ENCODE measurements around the gene PDE11A. TPM values are rescaled to one million over a fixed set of nuclear protein-coding genes. Genes with fewer than 3 reads are reported as not detected.

Gene PDE11A
- total and polyA plus RNA-seq, 12 donors, result 0.26 to 2.9 (median 0.58) TPM

DNA sequence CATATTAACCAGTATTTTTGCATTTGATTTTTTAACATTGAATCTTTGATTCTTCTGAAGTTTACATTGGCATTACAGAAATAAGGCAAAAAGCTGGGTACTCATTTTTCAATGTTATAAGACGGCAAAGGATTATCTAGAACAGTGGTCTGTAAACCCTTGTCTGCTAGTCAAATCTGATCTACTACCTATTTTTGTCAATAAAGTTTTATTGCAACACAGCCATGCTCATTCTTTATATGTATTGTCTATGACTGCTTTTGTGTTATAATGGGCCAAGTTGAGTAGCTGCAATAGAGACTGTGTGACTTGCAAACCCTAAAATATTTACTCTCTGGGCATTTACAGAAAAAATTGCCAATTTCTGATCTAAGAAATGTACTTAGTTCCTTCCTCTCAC is 181.0 kb downstream of the PDE11A start:
- Histone ChIP-seq H3K9me3 (replicated peaks in 1 of 3) (no peaks in the 10 kb centered on the region), H3K27me3 (no peaks in the 10 kb centered on the region), H3K27ac (no peak overlapping the region), H3K36me3 (replicated peaks in 1 of 2) (no peaks in the 10 kb centered on the region), H3K4me1 (replicated peaks in 1 of 2) (no peaks in the 10 kb centered on the region), H3K4me3 (no peak overlapping the region)
- DNase-seq, result no peak
- 67 to 98% (median 83%) methylated on average over 1 of the region's 1 CpG for WGBS, 4 donors
- intact Hi-C loops (cut with DNase I), result no loop called here
- TF ChIP-seq POLR2A (IDR thresholded peaks at IDR 0.05), result no peak
- TF ChIP-seq, protein P1, sequence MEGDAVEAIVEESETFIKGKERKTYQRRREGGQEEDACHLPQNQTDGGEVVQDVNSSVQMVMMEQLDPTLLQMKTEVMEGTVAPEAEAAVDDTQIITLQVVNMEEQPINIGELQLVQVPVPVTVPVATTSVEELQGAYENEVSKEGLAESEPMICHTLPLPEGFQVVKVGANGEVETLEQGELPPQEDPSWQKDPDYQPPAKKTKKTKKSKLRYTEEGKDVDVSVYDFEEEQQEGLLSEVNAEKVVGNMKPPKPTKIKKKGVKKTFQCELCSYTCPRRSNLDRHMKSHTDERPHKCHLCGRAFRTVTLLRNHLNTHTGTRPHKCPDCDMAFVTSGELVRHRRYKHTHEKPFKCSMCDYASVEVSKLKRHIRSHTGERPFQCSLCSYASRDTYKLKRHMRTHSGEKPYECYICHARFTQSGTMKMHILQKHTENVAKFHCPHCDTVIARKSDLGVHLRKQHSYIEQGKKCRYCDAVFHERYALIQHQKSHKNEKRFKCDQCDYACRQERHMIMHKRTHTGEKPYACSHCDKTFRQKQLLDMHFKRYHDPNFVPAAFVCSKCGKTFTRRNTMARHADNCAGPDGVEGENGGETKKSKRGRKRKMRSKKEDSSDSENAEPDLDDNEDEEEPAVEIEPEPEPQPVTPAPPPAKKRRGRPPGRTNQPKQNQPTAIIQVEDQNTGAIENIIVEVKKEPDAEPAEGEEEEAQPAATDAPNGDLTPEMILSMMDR (IDR thresholded peaks at IDR 0.05), result no peak

DNA sequence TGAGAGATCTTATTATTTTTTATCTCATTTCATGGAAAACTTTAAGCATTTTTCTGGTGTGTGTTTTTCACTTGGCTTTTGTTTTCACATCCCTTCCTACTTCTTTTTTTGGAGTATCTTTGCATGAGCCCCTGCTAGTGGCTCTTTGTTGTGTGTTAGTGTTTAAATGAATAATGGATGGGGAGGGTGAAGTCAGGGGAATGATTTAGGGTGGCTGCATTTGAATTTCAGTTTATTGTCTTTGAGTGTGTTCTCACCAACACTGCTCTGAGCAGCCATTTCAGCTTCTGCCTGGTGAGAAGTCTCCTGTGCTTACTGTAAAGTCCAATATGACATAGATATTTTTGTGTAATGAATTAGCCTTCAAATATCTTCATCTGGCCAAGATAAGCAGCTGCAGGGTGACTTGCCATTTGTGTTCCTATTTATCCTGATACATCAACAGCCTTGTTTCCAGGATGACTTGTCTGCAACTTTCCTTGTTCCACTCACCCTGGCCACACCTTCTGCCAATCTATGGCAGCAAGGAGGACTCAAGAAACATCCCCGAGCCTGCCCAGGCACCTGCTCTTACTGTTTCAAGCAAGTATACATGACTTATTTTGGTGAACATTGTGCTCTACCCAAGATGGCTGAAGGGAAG is 182.6 kb downstream of the PDE11A start:
- H3K27me3 ChIP-seq, result no peaks in the 10 kb centered on the region
- H3K9me3 ChIP-seq (replicated peaks in 1 of 3), result no peaks in the 10 kb centered on the region
- H3K36me3 ChIP-seq (replicated peaks in 1 of 2), result no peaks in the 10 kb centered on the region
- H3K4me1 ChIP-seq (replicated peaks in 1 of 2), result no peaks in the 10 kb centered on the region
- H3K4me3 ChIP-seq, result no peak overlapping the region
- intact Hi-C loops (cut with DNase I), result no loop called here
- no peak overlapping the region for H3K27ac ChIP-seq
- no peak for DNase-seq
- WGBS, 4 donors, result 87 to 97% (median 89%) methylated on average over 1 of the region's 1 CpG
- TF ChIP-seq, protein P1 (IDR thresholded peaks at IDR 0.05), result no peak
- TF ChIP-seq POLR2A (IDR thresholded peaks at IDR 0.05), result no peak

DNA sequence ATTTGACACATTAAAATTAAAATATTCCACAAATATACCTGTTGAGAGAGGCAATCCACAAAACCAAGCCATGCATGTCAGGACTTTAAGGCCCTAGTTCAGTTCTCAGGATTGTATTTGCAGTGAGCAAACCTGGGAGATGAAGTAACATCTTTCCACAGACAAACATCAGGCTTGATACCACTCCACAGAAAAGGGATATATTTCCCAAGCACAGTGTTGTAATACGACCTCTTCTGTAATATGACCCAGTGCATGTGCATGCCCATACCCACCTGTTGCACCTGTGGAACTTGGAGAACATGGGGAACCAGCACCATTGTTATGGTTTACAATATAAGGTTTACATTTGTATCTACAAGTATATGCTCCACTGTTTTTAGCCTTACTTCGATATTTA is 184.0 kb downstream of the PDE11A start:
- no peak for DNase-seq
- TF ChIP-seq POLR2A (IDR thresholded peaks at IDR 0.05), result no peak
- TF ChIP-seq, protein P1 (IDR thresholded peaks at IDR 0.05), result no peak
- Histone ChIP-seq H3K4me1 (replicated peaks in 1 of 2) (no peaks in the 10 kb centered on the region), H3K36me3 (replicated peaks in 1 of 2) (no peaks in the 10 kb centered on the region), H3K9me3 (replicated peaks in 1 of 3) (no peaks in the 10 kb centered on the region), H3K27ac (no peak overlapping the region), H3K27me3 (no peaks in the 10 kb centered on the region), H3K4me3 (no peak overlapping the region)
- intact Hi-C loops (cut with DNase I), result no loop called here
- WGBS, 4 donors, result 70 to 88% (median 76%) methylated on average over 2 of the region's 2 CpGs

DNA sequence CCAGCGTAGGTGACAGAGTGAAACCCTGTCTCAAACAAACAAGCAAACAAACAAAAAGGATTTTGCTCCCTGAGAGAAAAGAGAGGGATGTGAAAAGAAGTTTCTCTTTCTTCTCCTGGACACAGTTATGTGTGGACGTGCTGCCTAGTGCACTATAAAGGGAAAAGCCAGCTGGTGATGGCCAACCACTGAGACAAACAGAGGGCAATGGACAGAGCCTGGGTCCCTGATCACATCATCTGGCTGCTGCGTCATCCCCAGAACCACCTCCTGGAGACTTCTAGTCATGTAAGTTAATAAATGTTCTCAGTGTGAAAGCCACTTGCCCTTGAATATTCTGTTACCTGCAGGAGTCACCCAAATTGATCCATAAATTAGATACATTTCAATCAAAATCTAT is 184.9 kb downstream of the PDE11A start:
- intact Hi-C loops (cut with DNase I), result no loop called here
- WGBS, 4 donors, result 81 to 86% (median 85%) methylated on average over 3 of the region's 3 CpGs
- Histone ChIP-seq H3K36me3 (replicated peaks in 1 of 2) (no peaks in the 10 kb centered on the region), H3K4me3 (no peak overlapping the region), H3K27ac (no peak overlapping the region), H3K4me1 (replicated peaks in 1 of 2) (no peaks in the 10 kb centered on the region), H3K9me3 (replicated peaks in 1 of 3) (no peaks in the 10 kb centered on the region), H3K27me3 (no peaks in the 10 kb centered on the region)
- DNase-seq, result no peak
- TF ChIP-seq, protein P1 (IDR thresholded peaks at IDR 0.05), result no peak
- no peak for TF ChIP-seq POLR2A (IDR thresholded peaks at IDR 0.05)

Measured in adrenal gland (tissue), 12 donors.